Duodenal mucosa (tissue), 2 donors: ENCODE results near the gene PDLIM7.

ENCODE experiments used
- H3K27ac ChIP-seq: one replicate; pipeline ENCODE4 v1.7.0; 2013; ENCODE audit warnings: low read depth, low read length
- H3K27me3 ChIP-seq, 2 donors: one replicate each; pipeline ENCODE4 v1.7.0; 2013; ENCODE audit warnings: low read length in 2 of 2, control low read depth in 1 of 2; ENCODE audit not compliant: insufficient read depth in 2 of 2, control insufficient read depth in 1 of 2
- H3K36me3 ChIP-seq, 2 donors: one replicate each; pipeline ENCODE4 v1.7.0; 2013; ENCODE audit warnings: low read length in 2 of 2, control low read depth in 1 of 2; ENCODE audit not compliant: insufficient read depth in 2 of 2, control insufficient read depth in 1 of 2
- H3K4me1 ChIP-seq, 2 donors: one replicate each; pipeline ENCODE4 v1.7.0; 2013; ENCODE audit warnings: low read length in 2 of 2, control low read depth in 1 of 2; ENCODE audit not compliant: insufficient read depth in 2 of 2, control insufficient read depth in 1 of 2
- H3K4me3 ChIP-seq, 2 donors: one replicate each; pipeline ENCODE4 v1.7.0; 2013; ENCODE audit warnings: low read length in 2 of 2, low read depth in 1 of 2
- H3K9ac ChIP-seq, 2 donors: one replicate each; pipeline ENCODE4 v1.7.0; 2013; ENCODE audit warnings: low read length in 2 of 2, low read depth in 1 of 2
- H3K9me3 ChIP-seq, 2 donors: one replicate each; pipeline ENCODE4 v1.7.0; 2013; ENCODE audit warnings: low read length in 2 of 2, control low read depth in 1 of 2; ENCODE audit not compliant: control insufficient read depth in 1 of 2

The PDLIM7 gene

DNA sequence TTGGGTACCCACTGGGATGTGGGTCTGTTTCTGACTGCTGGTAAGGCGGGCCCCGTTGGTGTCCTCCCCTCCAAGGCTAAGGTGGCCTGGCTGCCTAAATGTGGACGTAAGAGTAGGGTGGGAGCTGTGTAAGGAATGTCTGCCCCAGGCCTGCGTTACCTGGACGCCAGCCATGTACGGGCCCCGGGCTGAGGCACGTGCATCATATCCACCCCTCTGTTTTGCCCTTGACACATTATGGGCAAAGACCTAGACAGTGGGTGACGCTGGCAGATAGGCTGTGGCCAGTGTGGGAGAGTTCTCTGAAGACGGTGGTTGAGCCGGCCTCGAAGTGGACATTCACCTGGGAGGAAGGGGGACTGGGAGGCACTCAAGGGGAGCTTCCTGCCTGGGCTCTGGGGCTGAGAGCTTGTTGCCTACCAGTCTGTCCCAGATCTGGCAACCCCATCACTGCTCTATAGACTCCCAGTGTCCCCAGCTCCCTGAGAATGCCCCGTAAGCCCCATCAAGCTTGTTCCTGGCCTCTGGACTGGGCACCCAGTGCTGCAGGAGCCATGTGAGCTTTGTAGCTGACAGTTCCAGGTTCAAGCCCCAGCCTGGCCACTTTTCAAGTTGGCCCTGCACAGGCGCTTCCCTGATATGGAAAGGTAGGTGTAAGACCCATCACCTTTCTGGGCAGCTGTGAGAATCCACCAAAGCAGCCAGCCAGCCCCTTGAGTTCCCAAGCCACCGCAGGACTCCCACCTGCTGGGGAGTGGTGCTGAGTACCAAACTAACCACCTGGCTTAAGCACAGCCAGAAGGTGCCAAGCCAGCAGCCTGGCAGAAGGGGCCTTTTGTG is 54.0 kb downstream of the PDLIM7 start:
- peaks cover 0 to 24% of the 10 kb centered on the region in 2 donors for H3K36me3 ChIP-seq
- H3K27me3 ChIP-seq: peaks cover 0 to 4% of the 10 kb centered on the region in 2 donors
- H3K4me1 ChIP-seq: peaks cover 16 to 22% of the 10 kb centered on the region in 2 donors
- no peaks in the 10 kb centered on the region for H3K9me3 ChIP-seq
- H3K27ac ChIP-seq: no peak overlapping the region
- no peak overlapping the region for H3K9ac ChIP-seq
- no peak overlapping the region for H3K4me3 ChIP-seq

- Histone ChIP-seq H3K9ac (no peak overlapping the region), H3K36me3 (peaks cover 6 to 36% of the 10 kb centered on the region in 2 donors), H3K9me3 (no peaks in the 10 kb centered on the region), H3K4me3 (no peak overlapping the region), H3K27ac (no peak overlapping the region), H3K4me1 (peaks cover 7 to 14% of the 10 kb centered on the region in 2 donors), H3K27me3 (no peaks in the 10 kb centered on the region)
These were observed 55.2 kb downstream of the PDLIM7 start for GRCh38 chr5:177442066-177442826.

DNA sequence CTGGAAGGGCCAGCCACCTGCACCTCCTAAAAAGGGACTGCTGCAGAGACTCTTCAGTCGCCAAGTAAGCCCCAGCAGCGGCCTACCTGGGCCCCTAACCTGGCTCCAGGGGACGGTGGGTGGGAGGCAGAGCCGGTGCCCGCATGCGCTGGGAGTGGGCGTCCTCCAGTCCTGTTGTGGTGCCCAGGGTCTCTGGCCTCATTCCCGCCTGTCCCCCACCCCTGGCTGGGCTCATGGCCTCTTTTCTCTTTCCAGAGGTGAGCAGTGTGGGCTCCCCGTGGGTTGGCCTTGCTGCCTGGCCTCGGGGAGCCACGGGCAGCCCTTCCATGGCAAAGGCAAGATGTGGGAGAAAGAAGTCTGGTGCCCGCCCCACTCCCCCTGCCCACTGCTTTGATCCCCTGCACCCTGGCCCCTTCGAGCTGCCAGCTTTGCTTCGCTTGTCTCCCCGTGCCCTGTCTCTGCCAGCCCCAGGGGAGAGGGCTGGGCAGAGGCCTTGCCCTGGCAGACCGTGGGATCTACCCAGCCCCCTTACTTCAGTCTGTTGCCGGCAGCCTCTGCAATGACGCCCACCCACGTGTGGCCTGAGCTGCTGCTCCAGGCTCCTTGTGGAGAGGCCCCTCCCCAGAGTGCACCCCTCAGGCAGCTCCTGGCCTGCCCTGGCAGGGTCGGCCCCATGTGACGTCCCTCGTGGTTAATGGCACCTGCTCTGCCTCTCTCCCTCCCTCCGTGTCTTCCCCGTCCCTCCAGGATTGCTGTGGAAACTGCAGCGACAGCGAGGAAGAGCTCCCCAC is 56.2 kb downstream of the PDLIM7 start:
- H3K9ac ChIP-seq: no peak overlapping the region
- no peaks in the 10 kb centered on the region for H3K9me3 ChIP-seq
- no peaks in the 10 kb centered on the region for H3K27me3 ChIP-seq
- H3K27ac ChIP-seq: no peak overlapping the region
- H3K36me3 ChIP-seq: peaks cover 10 to 43% of the 10 kb centered on the region in 2 donors
- no peak overlapping the region for H3K4me3 ChIP-seq
- peaks cover 5 to 10% of the 10 kb centered on the region in 2 donors for H3K4me1 ChIP-seq

DNA sequence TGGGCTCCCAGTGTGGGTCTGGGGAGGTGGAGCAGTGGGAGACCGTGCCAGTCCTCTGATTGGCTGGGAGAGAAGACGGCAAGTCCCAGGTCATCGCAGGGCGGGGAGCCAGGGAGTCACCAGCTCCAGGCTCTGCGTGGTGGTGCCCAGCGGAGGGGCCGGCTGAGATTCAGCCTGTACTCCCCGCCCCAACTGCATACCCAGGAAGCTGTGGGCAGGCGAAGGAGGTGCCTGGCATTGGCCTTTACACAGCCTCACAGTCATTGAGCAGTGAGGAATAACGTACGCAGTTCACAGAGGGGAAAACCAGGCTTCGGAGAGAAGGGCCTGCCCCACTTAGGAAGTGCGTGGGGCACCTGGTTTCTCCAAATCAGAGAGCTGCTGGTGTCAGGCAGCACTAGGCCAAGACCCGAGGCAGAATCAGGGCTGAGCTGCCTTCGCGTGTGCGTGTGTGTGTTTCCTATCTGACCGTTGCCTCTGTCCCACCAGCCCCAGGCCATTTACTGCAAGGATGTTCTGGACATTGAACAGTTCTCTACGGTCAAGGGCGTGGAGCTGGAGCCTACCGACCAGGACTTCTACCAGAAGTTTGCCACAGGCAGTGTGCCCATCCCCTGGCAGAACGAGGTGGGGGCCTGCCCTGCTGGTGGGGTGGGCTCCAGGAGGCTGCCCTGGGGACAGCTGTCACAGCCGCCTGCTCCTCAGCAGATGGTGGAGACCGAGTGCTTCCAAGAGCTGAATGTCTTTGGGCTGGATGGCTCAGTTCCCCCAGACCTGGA is 57.0 kb downstream of the PDLIM7 start:
- Histone ChIP-seq H3K4me3 (no peak overlapping the region), H3K9me3 (no peaks in the 10 kb centered on the region), H3K36me3 (peaks cover 15 to 49% of the 10 kb centered on the region in 2 donors), H3K27ac (no peak overlapping the region), H3K27me3 (no peaks in the 10 kb centered on the region), H3K4me1 (peaks cover 0 to 3% of the 10 kb centered on the region in 2 donors), H3K9ac (no peak overlapping the region)

DNA sequence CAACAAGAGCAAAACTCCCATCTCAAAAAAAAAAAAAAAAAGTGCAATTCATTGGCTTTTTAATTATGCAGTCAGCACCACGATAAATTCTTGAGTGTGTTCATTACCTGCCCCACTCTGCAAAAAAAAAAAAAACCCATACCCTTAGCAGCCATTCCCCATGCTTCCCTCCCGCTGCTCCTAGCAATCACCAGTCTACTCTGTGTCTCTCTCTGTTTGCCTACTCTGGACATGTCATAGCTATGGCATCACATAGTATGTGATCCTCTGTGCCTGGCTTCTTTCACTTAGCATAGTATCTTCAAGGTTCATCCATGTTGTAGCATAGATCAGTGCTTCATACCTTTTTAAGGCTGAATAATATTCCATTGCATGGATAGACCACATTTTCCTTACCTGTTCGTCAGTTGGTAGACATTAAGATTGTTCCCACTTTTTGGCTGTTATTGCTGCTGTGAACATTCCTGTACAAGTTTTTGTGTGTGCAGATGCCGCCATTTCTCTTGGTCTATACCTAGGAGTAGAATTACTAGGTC is 57.8 kb downstream of the PDLIM7 start:
- H3K9me3 ChIP-seq: no peaks in the 10 kb centered on the region
- no peaks in the 10 kb centered on the region for H3K4me1 ChIP-seq
- H3K36me3 ChIP-seq: peaks cover 21 to 57% of the 10 kb centered on the region in 2 donors
- H3K9ac ChIP-seq: no peak overlapping the region
- H3K27me3 ChIP-seq: no peaks in the 10 kb centered on the region
- no peak overlapping the region for H3K27ac ChIP-seq
- H3K4me3 ChIP-seq: no peak overlapping the region

- Histone ChIP-seq H3K27ac (no peak overlapping the region), H3K27me3 (no peaks in the 10 kb centered on the region), H3K36me3 (peaks cover 32 to 67% of the 10 kb centered on the region in 2 donors), H3K4me3 (no peak overlapping the region), H3K4me1 (no peaks in the 10 kb centered on the region), H3K9me3 (no peaks in the 10 kb centered on the region), H3K9ac (no peak overlapping the region)
These were observed 58.9 kb downstream of the PDLIM7 start for GRCh38 chr5:177438468-177438867.

- Histone ChIP-seq H3K9me3 (no peaks in the 10 kb centered on the region), H3K4me3 (no peak overlapping the region), H3K27me3 (no peaks in the 10 kb centered on the region), H3K4me1 (peaks cover 0 to 7% of the 10 kb centered on the region in 2 donors), H3K36me3 (peaks cover 40 to 76% of the 10 kb centered on the region in 2 donors), H3K27ac (no peak overlapping the region), H3K9ac (no peak overlapping the region)
These were observed 59.8 kb downstream of the PDLIM7 start for GRCh38 chr5:177437623-177438022.

DNA sequence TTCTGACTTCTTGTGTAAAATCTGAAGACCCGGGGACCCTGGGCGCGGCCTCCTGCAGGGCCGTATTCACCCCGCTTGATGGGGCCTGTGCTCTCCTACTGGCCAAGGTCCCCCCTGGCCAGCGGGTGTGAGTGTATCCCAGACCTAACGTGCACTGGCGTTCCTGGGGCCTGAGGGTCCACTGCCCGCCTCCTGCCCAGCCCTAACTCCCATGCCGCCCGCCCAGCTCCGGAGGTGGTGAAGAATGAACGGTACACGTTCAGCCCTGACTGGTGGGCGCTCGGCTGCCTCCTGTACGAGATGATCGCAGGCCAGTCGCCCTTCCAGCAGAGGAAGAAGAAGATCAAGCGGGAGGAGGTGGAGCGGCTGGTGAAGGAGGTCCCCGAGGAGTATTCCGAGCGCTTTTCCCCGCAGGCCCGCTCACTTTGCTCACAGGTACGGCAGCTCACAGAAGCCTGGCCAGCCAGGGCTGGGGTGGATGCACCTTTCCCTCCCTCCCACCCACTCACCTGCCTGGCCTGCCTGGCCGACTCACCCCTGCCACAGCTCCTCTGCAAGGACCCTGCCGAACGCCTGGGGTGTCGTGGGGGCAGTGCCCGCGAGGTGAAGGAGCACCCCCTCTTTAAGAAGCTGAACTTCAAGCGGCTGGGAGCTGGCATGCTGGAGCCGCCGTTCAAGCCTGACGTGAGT is 61.4 kb downstream of the PDLIM7 start:
- Histone ChIP-seq H3K4me1 (peaks cover 4 to 24% of the 10 kb centered on the region in 2 donors), H3K36me3 (peaks cover 51 to 81% of the 10 kb centered on the region in 2 donors), H3K27me3 (no peaks in the 10 kb centered on the region), H3K27ac (no peak overlapping the region), H3K4me3 (no peak overlapping the region), H3K9ac (no peak overlapping the region), H3K9me3 (no peaks in the 10 kb centered on the region)
